T-helper 1 cell treated with Interleukin-12 subunit alpha and Interleukin-12 subunit beta and Interleukin-4 antibody, amounts not matched to agents 30 ng/mL and 1 ng/mL, for 36 hours (primary cell): ENCODE data around the gene TBX4. TPM values are rescaled to one million over a fixed set of nuclear protein-coding genes. Genes with fewer than 3 reads are reported as not detected.
"Not testable (repeated sequence)": the region's sequence is repeated elsewhere in the genome, so short reads cannot be mapped to it uniquely, and the experiment has no call there.

Experiments used
- intact Hi-C: fragments of 100-400 bp; cut with micrococcal nuclease; formaldehyde crosslinking; loops from one replicate; pipeline ENCODE4 v1.15.1; 2024
- total RNA-seq: library from RNA; stranded (reverse); gene quantifications from 2 replicates; pipeline ENCODE4 v1.2.3, GENCODE V29; 2022

Gene TBX4
- total RNA-seq, 1 donor from 2014 or later, result not detected

GRCh38 chr17:61479493-61480413, 27.5 kb downstream of the TBX4 start:
- intact Hi-C loops, result no loop called here

GRCh38 chr17:61480414-61480807, 28.2 kb downstream of the TBX4 start:
- intact Hi-C loops, result no loop called here

DNA sequence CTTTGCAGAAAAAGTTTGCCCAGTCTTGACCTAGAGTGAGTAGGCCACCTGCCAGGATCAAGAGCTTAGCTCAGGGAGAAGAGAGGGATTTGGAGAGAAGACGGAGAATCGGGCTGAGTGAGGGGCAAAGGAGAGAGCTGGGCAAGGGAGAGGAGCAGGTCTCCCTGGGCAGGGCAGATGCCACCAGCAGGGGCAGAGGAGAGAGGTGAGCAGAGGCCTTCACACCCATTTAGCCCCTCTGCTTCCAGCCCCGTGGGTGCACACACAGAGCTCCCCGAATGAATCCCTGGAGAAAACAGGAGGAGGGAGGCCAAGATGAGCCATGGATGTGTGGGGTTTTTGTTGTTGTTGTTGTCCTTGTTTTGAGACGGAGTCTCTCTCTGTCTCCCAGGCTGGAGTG, 29.2 kb downstream of the TBX4 start:
- intact Hi-C loops, result no loop called here

GRCh38 chr17:61482467-61482866, 30.2 kb downstream of the TBX4 start:
- intact Hi-C loops, result no loop called here

- intact Hi-C loops, result no loop called here
Observed at GRCh38 chr17:61483778-61484116, 31.5 kb downstream of the TBX4 start.

- intact Hi-C loops, result no loop called here
Observed at GRCh38 chr17:61484174-61484573, 32.0 kb downstream of the TBX4 start.

- intact Hi-C loops, result no loop called here
Observed at GRCh38 chr17:61485067-61485775, 33.0 kb downstream of the TBX4 start.

GRCh38 chr17:61486135-61487120, 34.2 kb downstream of the TBX4 start:
- intact Hi-C loops, result no loop called here

GRCh38 chr17:61487161-61487988, 35.2 kb downstream of the TBX4 start:
- intact Hi-C loops, result no loop called here

GRCh38 chr17:61487989-61488595, 35.9 kb downstream of the TBX4 start:
- intact Hi-C loops, result no loop called here

GRCh38 chr17:61488878-61489718, 36.9 kb downstream of the TBX4 start:
- intact Hi-C loops, result no loop called here

GRCh38 chr17:61489719-61490490, 37.7 kb downstream of the TBX4 start:
- intact Hi-C loops, result no loop called here

DNA sequence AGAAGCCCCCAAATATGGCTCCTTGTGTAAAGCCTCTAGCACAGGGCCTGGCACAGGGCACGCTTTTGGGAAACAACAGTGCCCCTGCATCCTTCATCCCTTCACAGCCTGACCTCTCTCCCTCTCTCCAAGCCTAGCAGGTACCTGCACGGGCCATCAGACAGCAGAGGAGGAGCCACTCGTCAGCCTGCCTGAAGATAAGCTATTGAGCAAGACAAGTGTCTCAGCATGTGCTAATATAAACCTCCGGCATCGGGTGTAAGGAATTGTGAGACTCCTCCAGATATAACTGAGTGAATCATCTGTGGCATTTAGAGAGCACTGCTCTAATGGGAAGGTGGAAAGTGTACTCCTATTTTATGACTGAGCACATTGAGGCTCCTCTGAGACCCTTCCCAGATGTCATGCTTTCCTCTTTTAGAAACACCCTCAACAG, 38.3 kb downstream of the TBX4 start:
- intact Hi-C loops, result no loop called here

DNA sequence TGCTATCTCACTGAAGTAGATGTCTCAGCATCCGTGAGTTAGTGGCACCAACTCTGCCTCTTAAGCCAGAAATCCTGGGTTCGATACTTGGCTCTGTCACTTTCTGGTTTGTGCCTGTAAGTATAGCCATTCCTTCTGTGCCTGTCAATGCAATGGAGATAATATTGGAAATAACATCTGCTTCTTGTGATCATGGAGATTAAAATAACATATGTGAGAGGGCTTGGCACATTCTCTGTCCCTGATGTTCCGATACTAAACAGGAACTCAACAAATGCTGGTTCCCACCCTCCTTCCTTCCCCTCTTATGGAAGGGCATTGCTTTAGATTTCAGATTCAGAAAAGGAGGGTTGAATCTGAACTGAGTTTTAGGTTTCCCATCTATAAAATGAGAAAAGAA, 39.8 kb downstream of the TBX4 start:
- intact Hi-C loops, result no loop called here

GRCh38 chr17:61492759-61493526, 40.7 kb downstream of the TBX4 start:
- intact Hi-C loops, result no loop called here

DNA sequence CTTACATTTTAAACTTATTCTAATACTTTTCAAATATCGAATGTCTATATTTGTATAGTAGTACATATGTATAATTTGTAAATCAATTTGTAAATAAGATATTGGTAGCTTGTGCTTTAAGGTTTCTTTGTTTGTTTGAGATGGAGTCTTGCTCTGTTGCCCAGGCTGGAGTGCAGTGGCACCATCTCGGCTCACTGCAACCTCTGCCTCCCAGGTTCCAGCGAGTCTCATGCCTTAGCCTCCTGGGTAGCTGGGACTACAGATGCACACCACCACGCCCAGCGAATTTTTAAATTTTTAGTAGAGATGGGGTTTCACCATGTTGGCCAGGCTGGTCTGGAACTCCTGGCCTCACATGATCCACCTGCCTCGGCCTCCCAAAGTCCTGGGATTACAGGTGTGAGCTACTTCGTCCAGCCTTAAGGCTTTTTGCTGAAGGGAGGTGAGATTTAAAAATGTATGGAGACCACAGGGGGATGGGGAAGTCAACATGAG, 41.7 kb downstream of the TBX4 start:
- intact Hi-C loops, result not testable (repeated sequence)
